ENCODE measurements around the gene GSPT2. TPM values are rescaled to one million over a fixed set of nuclear protein-coding genes. Genes with fewer than 3 reads are reported as not detected.
"Not testable (repeated sequence)": the region's sequence is repeated elsewhere in the genome, so short reads cannot be mapped to it uniquely, and the experiment has no call there.

GSPT2 gene
- 1 to 10 TPM; 7.8 to 8.2 (median 8.2) TPM for total RNA-seq

GRCh38 chrX:51743179-51743957 is at the start of gene GSPT2:
Gene GSPT2, plus strand, starts transcription at chrX:51743442. Its CDS starts 185 bp downstream, at chrX:51743627.
- peak; percentile 94 for ATAC-seq
- H3K36me3 Mint-ChIP-seq (ENCODE audit: insufficient read depth): peaks cover 14% of the 10 kb centered on the region

GRCh38 chrX:51694254-51694653 is 49.0 kb upstream of the GSPT2 start:
- H3K9me3 Mint-ChIP-seq: no peaks in the 10 kb centered on the region
- H3K4me1 Mint-ChIP-seq (ENCODE audit: low read depth): no peaks in the 10 kb centered on the region
- H3K27me3 Mint-ChIP-seq (ENCODE audit: low read depth): peaks cover 6% of the 10 kb centered on the region
- no peaks in the 10 kb centered on the region for H3K36me3 Mint-ChIP-seq (ENCODE audit: insufficient read depth)
- no peak for ATAC-seq
- no peak overlapping the region for H3K4me3 Mint-ChIP-seq
- DNase-seq: no peak

More at GRCh38 chrX:51743179-51743957, at the start of gene GSPT2:
- no peaks in the 10 kb centered on the region for H3K27me3 Mint-ChIP-seq (ENCODE audit: low read depth)
- DNase-seq: peak; percentile 27
- H3K4me1 Mint-ChIP-seq (ENCODE audit: low read depth): peaks cover 17% of the 10 kb centered on the region
- peaks cover 23% of the 10 kb centered on the region for H3K9me3 Mint-ChIP-seq
- H3K4me3 Mint-ChIP-seq: peak within 1 kb of the TSS; percentile 86

DNA sequence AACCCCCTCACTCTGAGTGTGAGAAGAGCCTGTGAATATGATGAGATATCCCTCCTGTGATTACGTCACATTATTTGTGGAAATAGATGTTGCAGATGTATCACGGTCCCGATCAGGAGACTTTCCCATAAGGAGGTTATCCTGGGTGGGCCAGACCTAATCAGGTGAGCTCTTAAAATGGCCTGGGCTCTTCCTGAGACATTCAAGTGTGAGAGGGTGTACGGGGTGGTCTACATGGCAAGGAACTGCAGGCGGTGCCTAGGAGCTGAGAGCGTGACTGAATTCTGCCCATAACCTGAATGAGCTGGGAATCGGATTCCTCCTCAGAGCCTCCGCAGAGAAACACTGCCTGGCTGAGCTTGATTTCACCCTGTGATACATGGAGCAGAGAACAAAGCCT is 45.8 kb upstream of the GSPT2 start:
- Mint-ChIP-seq H3K27me3 (ENCODE audit: low read depth) (peaks cover 6% of the 10 kb centered on the region), H3K36me3 (ENCODE audit: insufficient read depth) (no peaks in the 10 kb centered on the region), H3K4me3 (no peak overlapping the region), H3K9me3 (no peaks in the 10 kb centered on the region), H3K4me1 (ENCODE audit: low read depth) (no peaks in the 10 kb centered on the region)
- ATAC-seq: no peak
- no peak for DNase-seq

- not testable (repeated sequence) for H3K9me3 Mint-ChIP-seq; H3K4me1 Mint-ChIP-seq (ENCODE audit: low read depth); H3K4me3 Mint-ChIP-seq; H3K27me3 Mint-ChIP-seq (ENCODE audit: low read depth); DNase-seq; H3K36me3 Mint-ChIP-seq (ENCODE audit: insufficient read depth)
- ATAC-seq: peak; percentile 17 to 28
Measured at GRCh38 chrX:51710277-51711164, 32.7 kb upstream of the GSPT2 start, which contains the start of gene CENPVL1. Gene CENPVL1, plus strand, starts transcription at chrX:51710512. Its CDS starts 0 bp downstream, at chrX:51710512.

DNA sequence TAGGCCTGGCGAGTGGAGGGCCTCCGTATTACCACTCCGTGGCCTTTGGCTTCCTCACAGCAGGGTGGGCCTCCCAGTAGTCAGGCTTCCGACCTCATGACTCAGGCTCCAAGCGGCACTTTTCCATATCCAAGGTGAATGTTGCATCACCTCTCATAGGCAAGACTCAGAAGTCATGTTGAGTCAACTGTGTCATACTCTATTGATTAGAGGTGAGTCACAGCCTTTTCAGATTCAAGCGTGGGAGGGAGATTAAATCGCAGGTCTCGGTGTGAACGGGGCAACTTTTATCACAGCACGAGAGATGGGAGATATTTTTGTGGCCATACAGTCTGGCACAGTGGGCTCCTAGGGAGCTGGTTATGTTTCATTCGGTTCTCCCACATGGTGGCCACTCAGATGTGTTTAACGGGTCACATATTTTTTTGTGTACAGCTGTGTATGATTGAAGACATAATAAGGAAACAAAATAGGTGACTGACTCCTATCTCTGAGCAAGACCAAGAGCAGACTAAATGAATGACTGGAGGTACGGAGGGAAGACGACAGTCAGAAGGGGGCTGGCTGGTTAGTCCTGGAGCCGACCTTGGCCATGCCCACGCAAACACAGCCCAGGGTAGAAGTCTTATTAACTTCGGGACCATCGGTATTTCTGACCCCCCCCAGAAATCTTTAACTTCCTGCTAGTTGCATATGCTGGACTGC is 30.1 kb upstream of the GSPT2 start:
- DNase-seq; H3K36me3 Mint-ChIP-seq (ENCODE audit: insufficient read depth); H3K9me3 Mint-ChIP-seq; H3K27me3 Mint-ChIP-seq (ENCODE audit: low read depth); H3K4me3 Mint-ChIP-seq; H3K4me1 Mint-ChIP-seq (ENCODE audit: low read depth): not testable (repeated sequence)
- ATAC-seq: peak; percentile 52 to 74

- Mint-ChIP-seq H3K36me3 (ENCODE audit: insufficient read depth) (no peaks in the 10 kb centered on the region), H3K9me3 (no peaks in the 10 kb centered on the region), H3K4me1 (ENCODE audit: low read depth) (no peaks in the 10 kb centered on the region), H3K27me3 (ENCODE audit: low read depth) (peaks cover 2% of the 10 kb centered on the region), H3K4me3 (no peak overlapping the region)
- ATAC-seq (no peak), DNase-seq (no peak)
Measured at GRCh38 chrX:51728202-51728601, 15.0 kb upstream of the GSPT2 start.

GRCh38 chrX:51737091-51737490 is 6.2 kb upstream of the GSPT2 start:
- peaks cover 16% of the 10 kb centered on the region for H3K27me3 Mint-ChIP-seq (ENCODE audit: low read depth)
- no peak for ATAC-seq

DNA sequence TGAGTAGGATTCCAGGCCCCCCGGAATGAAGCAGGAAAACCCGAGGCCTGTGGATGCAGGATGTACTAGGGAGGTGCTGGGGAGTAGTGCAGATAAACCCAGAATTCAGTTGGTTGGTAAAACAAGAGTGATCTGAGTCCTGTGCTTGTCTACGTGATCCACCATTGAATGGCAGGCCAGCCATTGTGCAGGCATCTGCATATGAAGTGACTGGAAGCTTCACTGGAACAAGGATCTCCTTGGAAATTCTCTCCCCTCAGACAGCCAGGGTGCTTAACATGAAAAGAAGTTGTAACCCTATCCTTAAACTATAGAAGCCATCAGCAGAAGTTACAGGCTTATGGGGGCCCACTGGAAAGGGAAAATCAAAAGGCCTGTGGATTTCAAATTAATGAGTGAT is 656 bp upstream of the GSPT2 start:
- H3K36me3 Mint-ChIP-seq (ENCODE audit: insufficient read depth): peaks cover 14% of the 10 kb centered on the region
- H3K4me3 Mint-ChIP-seq: peak overlapping the region; percentile 86
- ATAC-seq: no peak
- peaks cover 17% of the 10 kb centered on the region for H3K4me1 Mint-ChIP-seq (ENCODE audit: low read depth)
- no peak for DNase-seq
- H3K27me3 Mint-ChIP-seq (ENCODE audit: low read depth): peaks cover 1% of the 10 kb centered on the region
- peaks cover 23% of the 10 kb centered on the region for H3K9me3 Mint-ChIP-seq

More at GRCh38 chrX:51737091-51737490, 6.2 kb upstream of the GSPT2 start:
- no peaks in the 10 kb centered on the region for H3K4me1 Mint-ChIP-seq (ENCODE audit: low read depth)
- no peaks in the 10 kb centered on the region for H3K36me3 Mint-ChIP-seq (ENCODE audit: insufficient read depth)
- no peaks in the 10 kb centered on the region for H3K9me3 Mint-ChIP-seq
- no peak overlapping the region for H3K4me3 Mint-ChIP-seq
- DNase-seq: no peak

DNA sequence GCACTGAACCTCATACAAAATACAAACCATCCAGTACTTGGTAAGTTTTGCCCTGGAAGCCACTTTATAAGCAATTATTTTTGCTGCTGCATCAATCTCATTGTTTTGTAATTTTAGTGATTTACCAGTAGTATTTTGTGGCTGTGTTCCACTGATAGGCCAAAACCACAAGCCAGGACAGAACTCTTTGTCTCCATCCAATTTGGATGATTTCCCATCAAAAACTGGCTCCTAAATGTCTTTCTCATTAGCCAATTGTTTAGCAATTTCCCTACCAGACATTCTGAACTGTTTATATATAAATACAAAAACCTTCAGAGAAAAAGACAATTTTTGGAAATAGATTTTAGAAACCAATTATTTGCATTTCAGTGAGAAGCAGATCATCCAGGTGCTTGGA is 4.4 kb downstream of the GSPT2 start:
- no peak overlapping the region for H3K4me3 Mint-ChIP-seq

DNA sequence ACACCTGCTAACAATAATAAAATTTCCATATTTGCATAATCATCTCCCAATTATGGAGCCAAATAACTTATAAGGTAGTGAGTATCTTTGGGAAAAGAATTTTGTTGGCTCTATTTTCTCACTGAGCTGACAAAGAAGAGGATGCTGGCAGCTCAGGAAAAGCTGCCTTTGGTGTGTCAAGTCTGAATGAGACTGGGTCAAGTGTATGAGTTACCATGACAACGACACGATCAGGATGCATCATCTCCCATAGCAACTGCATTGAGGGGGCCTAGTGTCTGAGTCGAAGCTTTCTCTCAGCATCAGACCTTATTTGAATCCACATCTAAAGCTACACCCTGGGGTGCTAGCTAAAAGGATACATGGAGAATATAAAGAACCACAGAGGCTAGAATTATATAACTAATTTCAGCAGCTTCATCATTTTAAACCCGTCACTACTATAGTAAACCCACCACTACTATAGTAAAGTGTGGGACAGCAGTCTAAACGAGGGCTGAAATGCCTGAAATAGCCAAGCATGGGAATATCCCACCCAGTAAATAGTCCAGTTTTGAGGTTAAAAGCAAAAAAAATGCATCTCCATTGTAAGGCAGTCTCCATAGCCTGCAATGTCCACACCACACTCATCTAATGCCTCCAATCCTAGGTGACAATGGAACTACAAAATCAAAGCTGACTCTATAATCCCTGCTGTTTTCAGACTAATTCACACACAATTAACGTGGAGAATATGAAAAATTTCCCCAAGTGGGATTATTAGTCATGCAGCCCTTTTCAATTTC is 16.0 kb downstream of the GSPT2 start:
- Mint-ChIP-seq H3K4me3 (no peak overlapping the region), H3K36me3 (ENCODE audit: insufficient read depth) (no peaks in the 10 kb centered on the region), H3K9me3 (no peaks in the 10 kb centered on the region), H3K4me1 (ENCODE audit: low read depth) (no peaks in the 10 kb centered on the region), H3K27me3 (ENCODE audit: low read depth) (peaks cover 7% of the 10 kb centered on the region)
- no peak for ATAC-seq
- DNase-seq: no peak

More for the DNA sequence above, 4.4 kb downstream of the GSPT2 start:
- no peak for ATAC-seq
- H3K36me3 Mint-ChIP-seq (ENCODE audit: insufficient read depth): peaks cover 14% of the 10 kb centered on the region
- no peak for DNase-seq
- H3K9me3 Mint-ChIP-seq: peaks cover 42% of the 10 kb centered on the region
- H3K4me1 Mint-ChIP-seq (ENCODE audit: low read depth): peaks cover 17% of the 10 kb centered on the region
- H3K27me3 Mint-ChIP-seq (ENCODE audit: low read depth): no peaks in the 10 kb centered on the region

- DNase-seq (no peak), ATAC-seq (no peak)
- Mint-ChIP-seq H3K9me3 (no peaks in the 10 kb centered on the region), H3K4me3 (no peak overlapping the region), H3K36me3 (ENCODE audit: insufficient read depth) (no peaks in the 10 kb centered on the region), H3K27me3 (ENCODE audit: low read depth) (peaks cover 8% of the 10 kb centered on the region), H3K4me1 (ENCODE audit: low read depth) (no peaks in the 10 kb centered on the region)
Measured at GRCh38 chrX:51760657-51761056, 17.4 kb downstream of the GSPT2 start.

DNA sequence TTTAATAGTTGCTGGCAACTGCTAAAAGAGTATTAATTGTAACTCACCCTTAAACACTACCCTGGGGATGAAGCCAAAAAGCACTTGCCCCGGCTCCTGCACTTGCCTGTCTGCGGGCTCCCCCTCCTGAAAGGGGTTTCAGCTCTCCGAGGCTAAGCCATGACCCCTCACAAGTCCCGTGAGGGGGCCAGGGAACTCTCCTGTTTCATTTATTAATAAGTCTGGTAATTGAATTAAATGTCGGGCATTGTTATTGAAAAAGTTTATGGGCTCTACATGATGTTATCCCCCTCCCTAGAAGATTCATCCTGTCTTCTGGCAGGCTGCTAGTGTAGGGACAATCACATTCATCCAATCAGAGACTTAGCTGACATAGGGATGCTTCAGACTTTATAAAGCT is 23.3 kb downstream of the GSPT2 start:
- DNase-seq (no peak), ATAC-seq (no peak)
- no peaks in the 10 kb centered on the region for H3K9me3 Mint-ChIP-seq
- H3K4me3 Mint-ChIP-seq: no peak overlapping the region
- peaks cover 5% of the 10 kb centered on the region for H3K27me3 Mint-ChIP-seq (ENCODE audit: low read depth)
- H3K36me3 Mint-ChIP-seq (ENCODE audit: insufficient read depth): no peaks in the 10 kb centered on the region
- H3K4me1 Mint-ChIP-seq (ENCODE audit: low read depth): no peaks in the 10 kb centered on the region

GRCh38 chrX:51776851-51777250 is 33.6 kb downstream of the GSPT2 start:
- ATAC-seq: no peak
- Mint-ChIP-seq H3K4me1 (ENCODE audit: low read depth) (no peaks in the 10 kb centered on the region), H3K36me3 (ENCODE audit: insufficient read depth) (no peaks in the 10 kb centered on the region)

More at GRCh38 chrX:51776851-51777250, 33.6 kb downstream of the GSPT2 start:
- Mint-ChIP-seq H3K4me3 (no peak overlapping the region), H3K9me3 (no peaks in the 10 kb centered on the region), H3K27me3 (ENCODE audit: low read depth) (peaks cover 2% of the 10 kb centered on the region)
- DNase-seq: no peak

Measured in activated T-cell treated with anti-CD3 and anti-CD28 coated beads, Interleukin-2, amount 50 U/mL, for 4 hours (primary cell).